ENCODE results near the gene C19orf67. TPM values are rescaled to one million over a fixed set of nuclear protein-coding genes. Genes with fewer than 3 reads are reported as not detected.

Gene C19orf67
- total and polyA plus RNA-seq, 12 donors: not detected

DNA sequence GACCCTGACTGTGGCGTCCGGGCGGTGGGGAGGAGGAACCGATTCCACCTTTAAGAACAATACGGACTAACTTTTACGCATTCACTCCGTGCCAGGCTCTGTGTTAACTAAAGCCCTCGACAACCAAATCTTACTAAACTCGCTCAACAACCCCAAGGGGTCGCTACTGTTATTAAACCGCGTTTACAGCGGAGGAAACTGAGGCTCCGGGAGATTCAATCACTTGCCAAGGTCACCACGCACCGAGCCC, 3.8 kb upstream of the C19orf67 start:
- WGBS, 4 donors: 21 to 31% (median 24%) methylated on average over 12 to 16 of the region's 16 CpGs
- peak in 1 of 7 donors; percentile 25 for DNase-seq
- intact Hi-C loops (cut with DNase I): loop anchor here in 1 of 2 donors (10.0 kb wide), 1 partner anchor 45 kb away; the partner anchor contains the start of gene ASF1B
- Histone ChIP-seq H3K27ac (peak overlapping the region in 2 of 5 donors; percentile 12 to 60), H3K4me1 (replicated peaks in 1 of 2) (peaks cover 0 to 14% of the 10 kb centered on the region in 2 donors), H3K36me3 (replicated peaks in 1 of 2) (peaks cover 0 to 12% of the 10 kb centered on the region in 2 donors), H3K4me3 (peak overlapping the region in 1 of 4 donors; percentile 92), H3K27me3 (no peaks in the 10 kb centered on the region), H3K9me3 (replicated peaks in 1 of 3) (peaks cover 0 to 5% (median 0%) of the 10 kb centered on the region in 3 donors)
- TF ChIP-seq, protein P1, sequence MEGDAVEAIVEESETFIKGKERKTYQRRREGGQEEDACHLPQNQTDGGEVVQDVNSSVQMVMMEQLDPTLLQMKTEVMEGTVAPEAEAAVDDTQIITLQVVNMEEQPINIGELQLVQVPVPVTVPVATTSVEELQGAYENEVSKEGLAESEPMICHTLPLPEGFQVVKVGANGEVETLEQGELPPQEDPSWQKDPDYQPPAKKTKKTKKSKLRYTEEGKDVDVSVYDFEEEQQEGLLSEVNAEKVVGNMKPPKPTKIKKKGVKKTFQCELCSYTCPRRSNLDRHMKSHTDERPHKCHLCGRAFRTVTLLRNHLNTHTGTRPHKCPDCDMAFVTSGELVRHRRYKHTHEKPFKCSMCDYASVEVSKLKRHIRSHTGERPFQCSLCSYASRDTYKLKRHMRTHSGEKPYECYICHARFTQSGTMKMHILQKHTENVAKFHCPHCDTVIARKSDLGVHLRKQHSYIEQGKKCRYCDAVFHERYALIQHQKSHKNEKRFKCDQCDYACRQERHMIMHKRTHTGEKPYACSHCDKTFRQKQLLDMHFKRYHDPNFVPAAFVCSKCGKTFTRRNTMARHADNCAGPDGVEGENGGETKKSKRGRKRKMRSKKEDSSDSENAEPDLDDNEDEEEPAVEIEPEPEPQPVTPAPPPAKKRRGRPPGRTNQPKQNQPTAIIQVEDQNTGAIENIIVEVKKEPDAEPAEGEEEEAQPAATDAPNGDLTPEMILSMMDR (IDR thresholded peaks at IDR 0.05): no peak
- no peak for TF ChIP-seq POLR2A (IDR thresholded peaks at IDR 0.05)

DNA sequence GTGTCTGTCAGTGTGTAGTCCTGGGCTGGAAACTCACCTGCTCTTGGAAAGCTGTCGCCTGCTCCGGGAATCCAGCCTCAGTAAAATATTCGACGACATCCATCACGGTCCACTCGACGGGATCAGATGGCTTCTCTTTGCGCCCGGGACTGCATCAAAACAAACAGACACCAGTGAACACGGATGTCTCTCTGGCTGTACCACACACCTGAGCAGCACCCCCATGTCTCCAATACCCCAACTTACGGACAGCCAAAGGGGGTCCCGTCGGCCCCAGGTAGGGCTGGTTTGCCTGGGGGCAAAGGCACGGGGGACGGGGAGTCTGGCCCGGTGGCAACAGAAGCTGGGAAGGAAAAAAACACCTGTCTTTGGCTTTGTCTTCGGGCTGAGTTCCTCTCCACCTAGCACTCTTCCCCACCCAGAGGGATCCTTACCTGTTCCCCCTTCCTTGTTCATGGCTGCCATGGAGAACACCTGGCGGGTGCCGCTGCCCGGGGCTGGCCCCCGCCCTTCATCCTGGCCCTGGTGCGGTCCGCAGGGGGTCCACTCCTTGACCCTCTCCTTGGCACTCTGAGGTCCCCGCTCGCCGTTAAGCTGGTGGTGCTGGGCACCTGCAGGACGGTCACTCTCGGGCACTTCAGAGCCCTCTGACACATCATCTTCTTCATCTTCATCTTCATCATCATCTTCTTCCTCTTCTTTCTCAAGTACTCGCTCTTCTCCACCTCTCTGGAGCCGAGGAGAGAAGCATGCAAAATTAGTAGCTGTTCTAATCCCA, 3.2 kb upstream of the C19orf67 start:
- 87 to 90% (median 89%) methylated on average over 28 to 30 of the region's 30 CpGs for WGBS, 4 donors

DNA sequence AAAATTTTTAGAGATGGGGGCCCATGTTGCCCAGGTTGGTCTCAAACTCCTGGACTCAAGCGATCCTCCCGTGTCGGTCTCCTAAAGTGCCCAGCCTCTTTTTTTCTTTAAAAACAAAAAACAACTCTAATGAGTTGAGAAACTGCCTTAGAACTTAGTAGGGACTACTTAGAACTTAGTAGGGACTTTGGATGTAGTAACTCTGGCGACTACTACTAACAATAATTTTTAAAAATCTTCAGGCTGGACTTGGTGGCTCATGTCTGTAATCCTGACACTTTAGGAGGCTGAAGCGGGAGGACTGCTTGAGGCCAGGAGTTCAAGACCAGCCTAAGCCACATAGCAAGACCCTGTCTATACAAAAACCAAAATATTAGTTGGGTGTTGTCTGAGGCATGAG, 515 bp upstream of the C19orf67 start:
- intact Hi-C loops (cut with DNase I): loop anchor here in 1 of 2 donors (10.0 kb wide), 1 partner anchor 49 kb away; the partner anchor contains the start of gene ASF1B
- H3K4me1 ChIP-seq (replicated peaks in 1 of 2): peaks cover 9 to 14% of the 10 kb centered on the region in 2 donors
- WGBS, 4 donors: 81 to 93% (median 91%) methylated on average over 5 of the region's 5 CpGs

More for the DNA sequence above, 3.2 kb upstream of the C19orf67 start:
- no peak for TF ChIP-seq POLR2A (IDR thresholded peaks at IDR 0.05)
- TF ChIP-seq, protein P1 (IDR thresholded peaks at IDR 0.05): no peak
- Histone ChIP-seq H3K36me3 (replicated peaks in 1 of 2) (peaks cover 0 to 12% of the 10 kb centered on the region in 2 donors), H3K4me3 (peak overlapping the region in 1 of 4 donors; percentile 92), H3K27ac (no peak overlapping the region), H3K4me1 (replicated peaks in 1 of 2) (peaks cover 0 to 14% of the 10 kb centered on the region in 2 donors), H3K27me3 (no peaks in the 10 kb centered on the region), H3K9me3 (replicated peaks in 1 of 3) (peaks cover 0 to 5% (median 0%) of the 10 kb centered on the region in 3 donors)
- DNase-seq: peak in 1 of 7 donors; percentile 27
- intact Hi-C loops (cut with DNase I): loop anchor here in 1 of 2 donors (10.0 kb wide), 1 partner anchor 46 kb away; the partner anchor contains the start of gene ASF1B

DNA sequence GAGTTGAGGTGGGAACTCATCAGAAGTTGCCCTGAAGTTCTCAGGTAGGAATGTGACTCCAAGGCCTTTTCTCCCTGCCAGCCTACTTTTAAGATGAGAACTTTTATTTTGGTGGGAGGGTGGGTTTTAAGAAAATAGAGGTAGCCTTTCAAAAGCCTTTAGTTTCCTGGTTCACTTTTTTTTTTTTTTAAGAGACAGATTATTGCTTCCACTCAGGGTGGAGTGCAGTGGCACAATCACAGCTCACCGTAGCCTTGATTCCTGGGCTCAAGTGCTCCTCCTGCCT, 3.0 kb downstream of the C19orf67 start:
- TF ChIP-seq POLR2A (IDR thresholded peaks at IDR 0.05): no peak
- TF ChIP-seq, protein P1 (IDR thresholded peaks at IDR 0.05): no peak
- H3K27ac ChIP-seq: peak overlapping the region in 2 of 5 donors; percentile 87 to 94
- 46 to 85% (median 60%) methylated on average over 1 of the region's 1 CpG for WGBS, 4 donors
- H3K9me3 ChIP-seq (replicated peaks in 1 of 3): no peaks in the 10 kb centered on the region
- no peaks in the 10 kb centered on the region for H3K36me3 ChIP-seq (replicated peaks in 1 of 2)
- intact Hi-C loops (cut with DNase I): loop anchor here in 1 of 2 donors (10.0 kb wide), 1 partner anchor 52 kb away; the partner anchor contains the start of gene ASF1B
- no peaks in the 10 kb centered on the region for H3K27me3 ChIP-seq
- no peak for DNase-seq
- H3K4me1 ChIP-seq (replicated peaks in 1 of 2): peaks cover 14 to 16% of the 10 kb centered on the region in 2 donors
- peak overlapping the region in 1 of 4 donors; percentile 81 for H3K4me3 ChIP-seq

More for the DNA sequence above, 515 bp upstream of the C19orf67 start:
- Histone ChIP-seq H3K36me3 (replicated peaks in 1 of 2) (peaks cover 0 to 12% of the 10 kb centered on the region in 2 donors), H3K27me3 (no peaks in the 10 kb centered on the region), H3K9me3 (replicated peaks in 1 of 3) (no peaks in the 10 kb centered on the region), H3K4me3 (no peak overlapping the region), H3K27ac (no peak overlapping the region)
- TF ChIP-seq, protein P1 (IDR thresholded peaks at IDR 0.05): no peak
- TF ChIP-seq POLR2A (IDR thresholded peaks at IDR 0.05): no peak
- DNase-seq: no peak
